HG03060 (cell line): Measurements from ENCODE around the gene TMEM204.

ENCODE experiments used
- ATAC-seq: cut with Tn5 transposase; IDR thresholded peaks from one replicate; pipeline ENCODE4 v1.9.1; 2021; ENCODE audit warnings: low read depth, moderate number of reproducible peaks; ENCODE audit not compliant: unreplicated experiment

TMEM204 gene

GRCh38 chr16:1535391-1536291, 2.2 kb downstream of the TMEM204 start:
- ATAC-seq: no peak

GRCh38 chr16:1536601-1537000, 3.1 kb downstream of the TMEM204 start:
- no peak for ATAC-seq

GRCh38 chr16:1537138-1537577, 3.7 kb downstream of the TMEM204 start:
- ATAC-seq: no peak

DNA sequence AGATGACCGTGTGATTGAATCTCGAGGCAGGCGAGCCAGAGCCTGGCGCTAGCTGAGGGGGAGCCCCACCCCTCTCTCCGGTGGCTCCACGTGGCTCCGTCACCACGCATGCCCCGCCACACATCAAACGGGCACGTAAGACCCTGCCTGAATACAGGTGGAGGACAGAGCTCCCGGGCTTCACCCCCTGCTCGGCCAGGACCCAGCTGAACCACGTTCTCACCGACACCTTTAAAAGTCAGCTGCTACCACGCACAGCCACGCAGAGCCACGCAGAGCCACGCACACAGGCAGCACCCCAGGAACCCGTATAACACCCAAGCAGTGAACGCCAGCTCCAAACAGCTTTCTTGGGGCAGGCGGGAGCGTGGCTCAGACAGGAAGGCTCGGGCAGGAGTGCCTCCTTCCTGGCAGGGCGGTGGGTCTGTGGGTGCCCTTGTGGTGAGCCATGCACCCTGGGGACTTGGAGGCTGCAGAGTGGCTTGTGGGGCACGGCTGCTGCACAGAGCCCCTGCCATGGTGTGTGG, 4.4 kb downstream of the TMEM204 start:
- ATAC-seq: no peak

GRCh38 chr16:1538804-1539520, 5.5 kb downstream of the TMEM204 start:
- ATAC-seq: no peak

DNA sequence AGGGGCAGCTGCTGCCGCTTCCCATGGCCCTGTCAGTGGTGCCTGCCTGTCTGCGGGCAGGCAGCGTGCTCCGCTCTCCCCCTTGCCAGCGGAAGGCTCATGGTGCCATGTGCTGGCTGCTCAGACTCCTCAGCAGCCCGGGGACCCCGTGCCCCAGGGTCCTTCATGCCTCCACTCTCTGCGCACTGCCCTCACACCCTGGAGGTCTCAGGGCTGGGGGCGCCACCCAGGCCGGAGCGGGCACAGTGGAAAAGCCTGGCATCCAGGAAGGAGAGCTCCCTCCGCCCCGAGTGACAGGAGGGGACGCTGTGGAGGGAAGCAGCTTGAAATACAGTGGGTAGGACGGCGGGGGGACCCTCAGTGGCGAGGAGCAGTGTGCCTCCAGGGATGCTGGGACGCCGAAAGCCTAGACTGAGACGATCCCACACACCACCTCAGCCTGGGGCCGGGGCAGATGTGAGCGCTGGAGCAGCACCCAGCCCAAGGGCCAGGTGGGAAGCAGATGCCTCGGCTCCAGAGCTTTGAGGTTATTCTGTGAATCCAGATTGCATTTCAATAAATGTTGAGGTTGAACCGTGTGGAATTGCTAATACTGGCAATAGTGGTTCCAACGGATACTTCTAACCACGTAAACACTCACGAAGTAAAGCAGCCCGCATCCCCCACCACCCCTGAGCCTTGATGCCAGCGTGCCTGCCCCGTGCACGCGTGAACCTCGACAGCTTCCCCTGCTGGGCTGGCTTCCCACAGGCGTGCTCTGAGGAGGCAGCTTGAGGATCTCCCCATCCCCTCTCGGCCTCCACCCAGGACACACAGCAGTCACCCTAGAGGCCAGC, 6.5 kb downstream of the TMEM204 start:
- ATAC-seq: no peak

- ATAC-seq: no peak
Measured at GRCh38 chr16:1540556-1540855, 7.0 kb downstream of the TMEM204 start.

DNA sequence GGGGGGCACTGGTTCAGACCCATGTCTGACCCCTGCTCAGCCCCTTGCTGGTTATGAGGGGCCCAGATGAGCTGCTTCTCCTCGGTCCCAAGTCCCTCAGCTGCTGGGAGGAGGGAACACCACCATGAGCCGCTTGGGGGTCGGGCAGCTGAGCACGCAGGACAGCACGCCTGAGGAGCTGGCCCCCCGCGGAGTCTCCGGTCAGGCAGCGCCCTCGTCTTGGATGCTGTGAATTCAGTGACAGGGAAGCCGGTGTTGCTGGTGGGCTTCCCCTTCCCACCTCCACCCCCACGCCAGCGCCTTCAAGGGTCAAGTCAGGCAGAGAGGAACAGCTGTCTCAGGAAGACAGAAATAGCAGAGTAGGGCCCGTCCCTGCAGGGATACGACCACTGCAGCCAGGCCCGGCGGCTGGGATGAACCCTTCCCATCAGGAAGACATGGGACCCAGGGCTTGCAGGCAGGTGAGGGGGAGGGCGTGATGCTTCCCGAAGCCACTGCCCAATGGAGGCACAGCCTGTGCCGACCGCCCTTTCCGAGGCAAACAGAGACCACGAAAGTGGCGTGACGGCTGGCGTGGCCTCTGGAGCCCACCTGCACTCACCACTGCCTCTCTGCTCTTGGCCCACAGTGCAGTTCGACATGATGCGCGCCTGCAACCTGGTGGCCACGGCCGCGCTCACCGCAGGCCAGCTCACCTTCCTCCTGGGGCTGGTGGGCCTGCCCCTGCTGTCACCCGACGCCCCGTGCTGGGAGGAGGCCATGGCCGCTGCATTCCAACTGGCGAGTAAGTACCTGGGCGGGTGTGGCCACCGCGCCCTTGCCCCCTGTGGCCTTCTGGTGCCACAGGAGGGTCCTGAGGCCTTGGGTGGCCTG, 8.1 kb downstream of the TMEM204 start:
- ATAC-seq: no peak

GRCh38 chr16:1542166-1542500, 8.7 kb downstream of the TMEM204 start:
- ATAC-seq: no peak

GRCh38 chr16:1542533-1542932, 9.1 kb downstream of the TMEM204 start:
- ATAC-seq: no peak

- no peak for ATAC-seq
Measured at GRCh38 chr16:1543085-1543896, 9.8 kb downstream of the TMEM204 start.

GRCh38 chr16:1545044-1546040, 11.9 kb downstream of the TMEM204 start:
- no peak for ATAC-seq

DNA sequence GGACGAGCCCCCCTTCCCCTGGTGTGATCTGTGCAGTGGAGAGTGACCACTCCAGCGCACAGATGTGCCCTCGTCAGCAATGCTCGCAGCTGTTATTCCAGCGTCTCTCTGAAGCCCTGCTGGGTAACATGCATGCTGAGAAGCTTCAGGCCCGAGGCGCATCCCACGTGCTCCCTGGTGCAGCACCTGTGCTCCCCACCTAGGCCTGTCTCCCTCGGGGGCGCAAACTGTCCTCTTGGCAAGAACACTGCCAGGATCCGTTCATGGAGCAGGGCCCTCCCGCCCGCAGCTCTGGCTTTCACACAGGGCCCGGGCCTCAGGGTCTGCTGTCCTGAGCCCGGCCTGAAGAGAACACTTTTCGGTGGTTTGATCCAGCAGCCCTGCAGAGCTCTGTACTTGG, 13.0 kb downstream of the TMEM204 start:
- no peak for ATAC-seq

- no peak for ATAC-seq
Measured at GRCh38 chr16:1548233-1548632, 14.8 kb downstream of the TMEM204 start.

DNA sequence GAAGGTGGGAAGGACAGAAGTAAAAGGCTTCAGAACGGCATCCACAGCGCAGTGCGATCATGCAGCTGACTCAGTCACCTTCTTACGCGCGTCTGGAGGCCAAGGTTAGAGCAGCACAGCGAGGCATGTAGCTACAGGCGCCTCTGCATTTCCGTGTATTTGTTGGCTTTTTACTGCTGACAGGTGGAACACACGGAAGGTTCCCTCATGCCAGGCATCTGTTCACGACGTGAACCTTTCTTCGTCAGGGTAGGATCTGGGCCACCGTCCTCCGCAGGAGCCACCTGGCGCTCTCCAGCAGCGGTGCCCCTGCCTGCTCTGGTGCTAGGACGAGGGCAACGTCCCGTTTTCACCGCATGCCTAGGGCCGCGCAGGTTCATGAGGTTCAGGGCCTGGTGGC, 15.3 kb downstream of the TMEM204 start:
- no peak for ATAC-seq

GRCh38 chr16:1550069-1550468, 16.6 kb downstream of the TMEM204 start:
- no peak for ATAC-seq

- ATAC-seq: no peak
Measured at GRCh38 chr16:1550696-1551095, 17.2 kb downstream of the TMEM204 start.

GRCh38 chr16:1551166-1551565, 17.7 kb downstream of the TMEM204 start:
- ATAC-seq: no peak
